ENCODE measurements around the gene ACSM6.
"Not testable (repeated sequence)": the region's sequence is repeated elsewhere in the genome, so short reads cannot be mapped to it uniquely, and the experiment has no call there.

Gene ACSM6

GRCh38 chr10:95193944-95194343, at the start of gene ACSM6:
TSS of gene ACSM6 (plus strand) at chr10:95194238. CDS start at chr10:95194486, 248 bp downstream.
- no peak for DNase-seq

- DNase-seq = no peak
These were observed 25.3 kb upstream of the ACSM6 start for GRCh38 chr10:95168694-95169093.

- DNase-seq = no peak
These were observed 24.5 kb upstream of the ACSM6 start for GRCh38 chr10:95169522-95169921.

GRCh38 chr10:95170790-95171189, 23.2 kb upstream of the ACSM6 start:
- no peak for DNase-seq

GRCh38 chr10:95171336-95171735, 22.7 kb upstream of the ACSM6 start:
- no peak for DNase-seq

- no peak for DNase-seq
These were observed 21.2 kb upstream of the ACSM6 start for GRCh38 chr10:95172851-95173250.

GRCh38 chr10:95176101-95176500, 17.9 kb upstream of the ACSM6 start:
- DNase-seq = no peak

- no peak for DNase-seq
These were observed 16.6 kb upstream of the ACSM6 start for GRCh38 chr10:95177429-95177828.

GRCh38 chr10:95178266-95178665, 15.8 kb upstream of the ACSM6 start:
- DNase-seq = no peak

GRCh38 chr10:95178797-95179196, 15.2 kb upstream of the ACSM6 start:
- no peak for DNase-seq

GRCh38 chr10:95181726-95182125, 12.3 kb upstream of the ACSM6 start:
- no peak for DNase-seq

- DNase-seq = no peak
These were observed 10.5 kb upstream of the ACSM6 start for GRCh38 chr10:95183271-95184230.

- no peak for DNase-seq
These were observed 6.4 kb upstream of the ACSM6 start for GRCh38 chr10:95187617-95188016.

- DNase-seq = no peak
These were observed 5.4 kb upstream of the ACSM6 start for GRCh38 chr10:95188593-95188992.

GRCh38 chr10:95196046-95196445, 2.0 kb downstream of the ACSM6 start:
- no peak for DNase-seq

- DNase-seq = no peak
These were observed 7.7 kb downstream of the ACSM6 start for GRCh38 chr10:95201736-95202135.

GRCh38 chr10:95202865-95203264, 8.8 kb downstream of the ACSM6 start:
- DNase-seq = not testable (repeated sequence)

- no peak for DNase-seq
These were observed 14.8 kb downstream of the ACSM6 start for GRCh38 chr10:95208702-95209391.

GRCh38 chr10:95209509-95210127, 15.6 kb downstream of the ACSM6 start:
- DNase-seq = no peak

GRCh38 chr10:95211606-95212279, 17.7 kb downstream of the ACSM6 start:
- DNase-seq = no peak

GRCh38 chr10:95214369-95214768, 20.3 kb downstream of the ACSM6 start:
- DNase-seq = no peak

- DNase-seq = no peak
These were observed 20.8 kb downstream of the ACSM6 start for GRCh38 chr10:95214793-95215192.

- no peak for DNase-seq
These were observed 23.4 kb downstream of the ACSM6 start for GRCh38 chr10:95217476-95217875.
